Neural cell (in vitro differentiated cells): ENCODE measurements around the gene VSTM4. TPM values are rescaled to one million over a fixed set of nuclear protein-coding genes. Genes with fewer than 3 reads are reported as not detected.

Experiments
- H2AFZ ChIP-seq: fragments of 200-600, 300-800 bp; sonication (generic), shearing (Covaris generic); 2 replicates; pipeline ENCODE4 v1.6.0; 2014; ENCODE audit warnings: low read depth, mild to moderate bottlenecking, antibody characterized with exemption, low read length, moderate library complexity
- H3F3A ChIP-seq: fragments of 200-600 bp; shearing (Covaris generic); 2 replicates; pipeline ENCODE4 v1.6.1; 2016; ENCODE audit warnings: mild to moderate bottlenecking, moderate library complexity, mixed read lengths, antibody characterized with exemption, low read length; ENCODE audit not compliant: insufficient read depth, poor library complexity, severe bottlenecking
- H3K27ac ChIP-seq: fragments of 200-600, 300-800 bp; sonication (generic), shearing (Covaris generic); 2 replicates; pipeline ENCODE4 v1.5.1; 2014; ENCODE audit warnings: mild to moderate bottlenecking, low read length, moderate library complexity
- H3K27me3 ChIP-seq: fragments of 300-800, 200-600 bp; sonication (generic), shearing (Covaris generic); 2 replicates; pipeline ENCODE4 v1.6.0; 2014; ENCODE audit warnings: mild to moderate bottlenecking, low read depth, low read length, moderate library complexity; ENCODE audit not compliant: insufficient read depth
- H3K36me3 ChIP-seq: fragments of 300-800, 200-600 bp; sonication (generic), shearing (Covaris generic); 2 replicates; pipeline ENCODE4 v1.5.1; 2014; ENCODE audit warnings: mild to moderate bottlenecking, antibody characterized with exemption, low read length, moderate library complexity; ENCODE audit not compliant: insufficient read depth
- H3K4me2 ChIP-seq: fragments of 300-800, 200-600 bp; sonication (generic), shearing (Covaris generic); 2 replicates; pipeline ENCODE4 v1.6.0; 2014; ENCODE audit warnings: mild to moderate bottlenecking, low read length
- H3K4me3 ChIP-seq: fragments of 300-800, 200-600 bp; sonication (generic), shearing (Covaris generic); 2 replicates; pipeline ENCODE4 v1.5.1; 2014; ENCODE audit warnings: mild to moderate bottlenecking, low read length, moderate library complexity
- H3K79me2 ChIP-seq: fragments of 200-600 bp; shearing (Covaris generic); replicated peaks from 2 replicates; pipeline ENCODE4 v1.6.0; 2014; ENCODE audit warnings: mild to moderate bottlenecking, low read length, moderate library complexity; ENCODE audit not compliant: insufficient read depth
- H3K9ac ChIP-seq: fragments of 300-800, 200-600 bp; sonication (generic), shearing (Covaris generic); 2 replicates; pipeline ENCODE4 v1.6.1; 2016; ENCODE audit warnings: mild to moderate bottlenecking, low read length, mixed read lengths
- H3K9me2 ChIP-seq: fragments of 200-600 bp; shearing (Covaris generic); 2 replicates; pipeline ENCODE4 v1.6.1; 2016; ENCODE audit warnings: mild to moderate bottlenecking, low read length, mixed read lengths; ENCODE audit not compliant: insufficient read depth
- H3K9me3 ChIP-seq: fragments of 200-600, 300-800 bp; sonication (generic), shearing (Covaris generic); 2 replicates; pipeline ENCODE4 v1.6.1; 2016; ENCODE audit warnings: mild to moderate bottlenecking, mixed run types, low read length, moderate library complexity, mixed read lengths
- H4K20me1 ChIP-seq: fragments of 200-600 bp; shearing (Covaris generic); 2 replicates; pipeline ENCODE4 v1.6.1; 2016; ENCODE audit warnings: mild to moderate bottlenecking, mixed run types; ENCODE audit not compliant: insufficient read depth
- CTCF ChIP-seq: fragments of 450-650 bp; IDR thresholded peaks from 2 replicates; pipeline ENCODE4 v1.5.1; 2014; ENCODE audit warnings: antibody characterized with exemption, mild to moderate bottlenecking, moderate library complexity; ENCODE audit not compliant: poor library complexity, severe bottlenecking
- EP300 ChIP-seq: fragments of 450-650 bp; conservative IDR thresholded peaks from 2 replicates; pipeline ENCODE4 v1.6.1; 2014; ENCODE audit warnings: antibody characterized with exemption, mild to moderate bottlenecking, moderate library complexity; ENCODE audit not compliant: poor library complexity, severe bottlenecking
- EZH2 ChIP-seq: fragments of 200-600, 300-800 bp; shearing (Covaris generic), sonication (generic); IDR thresholded peaks from 2 replicates; pipeline ENCODE4 v1.6.1; 2014; ENCODE audit warnings: antibody characterized with exemption, low read length, borderline replicate concordance, mild to moderate bottlenecking; ENCODE audit not compliant: insufficient read depth, poor library complexity, severe bottlenecking
- MXI1 ChIP-seq: fragments of 450-650 bp; conservative IDR thresholded peaks from 2 replicates; pipeline ENCODE4 v1.6.1; 2014; ENCODE audit warnings: antibody characterized with exemption, mild to moderate bottlenecking; ENCODE audit not compliant: poor library complexity, severe bottlenecking
- POLR2AphosphoS5 ChIP-seq: IDR thresholded peaks from 2 replicates; pipeline ENCODE4 v1.6.1; 2012
- RAD21 ChIP-seq: fragments of 450-650 bp; conservative IDR thresholded peaks from 2 replicates; pipeline ENCODE4 v1.6.1; 2014; ENCODE audit warnings: antibody characterized with exemption, mild to moderate bottlenecking, moderate library complexity
- REST ChIP-seq: IDR thresholded peaks from 2 replicates; pipeline ENCODE4 v1.6.1; 2012; ENCODE audit warnings: borderline replicate concordance
- SMC3 ChIP-seq: fragments of 450-650 bp; conservative IDR thresholded peaks from 2 replicates; pipeline ENCODE4 v1.6.1; 2014; ENCODE audit warnings: antibody characterized with exemption, mild to moderate bottlenecking, moderate library complexity; ENCODE audit not compliant: poor library complexity
- TAF1 ChIP-seq: IDR thresholded peaks from 2 replicates; pipeline ENCODE4 v1.6.1; 2012; ENCODE audit warnings: low read depth
- polyA plus RNA-seq: library from polyadenylated mRNA; depleted of rRNA; stranded (reverse); fragments of >200 nt; gene quantifications from 2 replicates; pipeline ENCODE4 v1.2.3, GENCODE V29; 2014

The VSTM4 gene
- polyA plus RNA-seq, 1 donor from 2014 or later = 0.52 TPM

GRCh38 chr10:49090696-49091380 is 24.5 kb downstream of the VSTM4 start:
- no peaks in the 10 kb centered on the region for H3K27me3 ChIP-seq
- H3K9me3 ChIP-seq = no peaks in the 10 kb centered on the region
- H2AFZ ChIP-seq = no peak overlapping the region
- H3K36me3 ChIP-seq = no peaks in the 10 kb centered on the region
- no peak overlapping the region for H3K9ac ChIP-seq
- H3K27ac ChIP-seq = no peak overlapping the region
- no peaks in the 10 kb centered on the region for H3K79me2 ChIP-seq
- H3K4me3 ChIP-seq = no peak overlapping the region
- TF ChIP-seq REST (no peak), CTCF (no peak), EP300 (no peak), SMC3 (no peak), EZH2 (no peak), TAF1 (no peak), POLR2AphosphoS5 (no peak), MXI1 (no peak), RAD21 (no peak)
- no peaks in the 10 kb centered on the region for H3F3A ChIP-seq
- H3K9me2 ChIP-seq = no peaks in the 10 kb centered on the region
- H3K4me2 ChIP-seq = no peak overlapping the region
- no peaks in the 10 kb centered on the region for H4K20me1 ChIP-seq

- H3K4me2 ChIP-seq = no peak overlapping the region
- no peak overlapping the region for H3K27ac ChIP-seq
- H4K20me1 ChIP-seq = no peaks in the 10 kb centered on the region
- no peaks in the 10 kb centered on the region for H3K9me2 ChIP-seq
- no peaks in the 10 kb centered on the region for H3K27me3 ChIP-seq
- no peaks in the 10 kb centered on the region for H3K79me2 ChIP-seq
- no peaks in the 10 kb centered on the region for H3K36me3 ChIP-seq
- H3K4me3 ChIP-seq = no peak overlapping the region
- H3K9ac ChIP-seq = no peak overlapping the region
- no peaks in the 10 kb centered on the region for H3F3A ChIP-seq
- TF ChIP-seq REST = no peak
- no peak for TF ChIP-seq EP300
- TF ChIP-seq MXI1 = no peak
- no peak for TF ChIP-seq EZH2
- no peak for TF ChIP-seq SMC3
- TF ChIP-seq TAF1 = no peak
- TF ChIP-seq RAD21 = no peak
- TF ChIP-seq CTCF = no peak
- no peak for TF ChIP-seq POLR2AphosphoS5
- H3K9me3 ChIP-seq = no peaks in the 10 kb centered on the region
- H2AFZ ChIP-seq = no peak overlapping the region
Measured at GRCh38 chr10:49090189-49090575, 25.1 kb downstream of the VSTM4 start.
